Astrocyte (in vitro differentiated cells and primary cell): ENCODE results near the gene ABCG4. TPM values are rescaled to one million over a fixed set of nuclear protein-coding genes. Genes with fewer than 3 reads are reported as not detected.
"Not testable (repeated sequence)": the region's sequence is repeated elsewhere in the genome, so short reads cannot be mapped to it uniquely, and the experiment has no call there.

ENCODE experiments used
- DNase-seq: peaks from one replicate; pipeline ENCODE4 v3.0.0-alpha.2; 2010; ENCODE audit warnings: low read depth
- FAIRE-seq: peaks from 2 replicates; lab custom pipeline; 2011; peaks lifted over from hg19 to GRCh38; lab: Jason Lieb, UNC
- H2AFZ ChIP-seq: 2 replicates; pipeline ENCODE4 v1.6.0; 2012; ENCODE audit warnings: low read depth, low read length, inconsistent platforms
- H3K27ac ChIP-seq: 2 replicates; pipeline ENCODE4 v1.5.1; 2011; ENCODE audit warnings: low read depth, low read length, inconsistent platforms
- H3K27me3 ChIP-seq: 2 replicates; pipeline ENCODE4 v1.6.0; 2011; ENCODE audit warnings: low read length, inconsistent platforms; ENCODE audit not compliant: insufficient read depth
- H3K36me3 ChIP-seq: 2 replicates; pipeline ENCODE4 v1.5.1; 2011; ENCODE audit warnings: low read length, inconsistent platforms; ENCODE audit not compliant: insufficient read depth
- H3K4me1 ChIP-seq: 2 replicates; pipeline ENCODE4 v1.5.1; 2011; ENCODE audit warnings: low read length, inconsistent platforms; ENCODE audit not compliant: insufficient read depth
- H3K4me2 ChIP-seq: 2 replicates; pipeline ENCODE4 v1.6.0; 2012; ENCODE audit warnings: low read length, inconsistent platforms
- H3K4me3 ChIP-seq: 2 replicates; pipeline ENCODE4 v1.5.1; 2011; ENCODE audit warnings: low read depth, mild to moderate bottlenecking, low read length, inconsistent platforms; ENCODE audit not compliant: insufficient read depth
- H3K79me2 ChIP-seq: 2 replicates; pipeline ENCODE4 v1.6.0; 2012; ENCODE audit warnings: mild to moderate bottlenecking, low read length, inconsistent platforms; ENCODE audit not compliant: insufficient read depth
- H3K9ac ChIP-seq: 2 replicates; pipeline ENCODE4 v1.6.0; 2012; ENCODE audit warnings: mild to moderate bottlenecking, low read length, inconsistent platforms
- H3K9me3 ChIP-seq: 2 replicates; pipeline ENCODE4 v1.5.1; 2012; ENCODE audit warnings: low read depth, mild to moderate bottlenecking, low read length, inconsistent platforms; ENCODE audit not compliant: insufficient read depth
- H4K20me1 ChIP-seq: 2 replicates; pipeline ENCODE4 v1.6.0; 2012; ENCODE audit warnings: low read length, inconsistent platforms; ENCODE audit not compliant: insufficient read depth
- H3K27ac Mint-ChIP-seq: one replicate; pipeline ENCODE4 v1.8.0; 2021; ENCODE audit warnings: mild to moderate bottlenecking, mixed read lengths; ENCODE audit not compliant: unreplicated experiment
- H3K27me3 Mint-ChIP-seq: one replicate; pipeline ENCODE4 v1.8.0; 2021; ENCODE audit warnings: low read depth, mixed read lengths; ENCODE audit not compliant: unreplicated experiment
- H3K36me3 Mint-ChIP-seq: one replicate; pipeline ENCODE4 v1.8.0; 2021; ENCODE audit warnings: low read depth, mixed read lengths; ENCODE audit not compliant: unreplicated experiment
- H3K4me1 Mint-ChIP-seq: one replicate; pipeline ENCODE4 v1.8.0; 2021; ENCODE audit warnings: low read depth, mixed read lengths; ENCODE audit not compliant: unreplicated experiment
- H3K4me3 Mint-ChIP-seq: one replicate; pipeline ENCODE4 v1.8.0; 2021; ENCODE audit warnings: mild to moderate bottlenecking, moderate library complexity, mixed read lengths; ENCODE audit not compliant: unreplicated experiment
- H3K9me3 Mint-ChIP-seq: one replicate; pipeline ENCODE4 v1.8.0; 2021; ENCODE audit warnings: mild to moderate bottlenecking, mixed read lengths; ENCODE audit not compliant: unreplicated experiment
- EZH2 ChIP-seq: IDR thresholded peaks from 2 replicates; pipeline ENCODE4 v1.6.1; 2012; ENCODE audit warnings: mild to moderate bottlenecking, low read length, inconsistent platforms; ENCODE audit not compliant: insufficient read depth
- total RNA-seq: library from RNA; stranded (reverse); gene quantifications from 2 replicates; pipeline ENCODE4 v1.2.1, GENCODE V29; 2021
- TF ChIP-seq, protein P1 (sequence below): IDR thresholded peaks from 2 replicates; pipeline ENCODE4 v1.5.1; 2011; ENCODE audit warnings: low read depth, mild to moderate bottlenecking, inconsistent platforms, low read length, moderate library complexity; ENCODE audit not compliant: insufficient read depth

ABCG4 gene
- total RNA-seq, 1 donor from 2014 or later, result 1.5 TPM

DNA sequence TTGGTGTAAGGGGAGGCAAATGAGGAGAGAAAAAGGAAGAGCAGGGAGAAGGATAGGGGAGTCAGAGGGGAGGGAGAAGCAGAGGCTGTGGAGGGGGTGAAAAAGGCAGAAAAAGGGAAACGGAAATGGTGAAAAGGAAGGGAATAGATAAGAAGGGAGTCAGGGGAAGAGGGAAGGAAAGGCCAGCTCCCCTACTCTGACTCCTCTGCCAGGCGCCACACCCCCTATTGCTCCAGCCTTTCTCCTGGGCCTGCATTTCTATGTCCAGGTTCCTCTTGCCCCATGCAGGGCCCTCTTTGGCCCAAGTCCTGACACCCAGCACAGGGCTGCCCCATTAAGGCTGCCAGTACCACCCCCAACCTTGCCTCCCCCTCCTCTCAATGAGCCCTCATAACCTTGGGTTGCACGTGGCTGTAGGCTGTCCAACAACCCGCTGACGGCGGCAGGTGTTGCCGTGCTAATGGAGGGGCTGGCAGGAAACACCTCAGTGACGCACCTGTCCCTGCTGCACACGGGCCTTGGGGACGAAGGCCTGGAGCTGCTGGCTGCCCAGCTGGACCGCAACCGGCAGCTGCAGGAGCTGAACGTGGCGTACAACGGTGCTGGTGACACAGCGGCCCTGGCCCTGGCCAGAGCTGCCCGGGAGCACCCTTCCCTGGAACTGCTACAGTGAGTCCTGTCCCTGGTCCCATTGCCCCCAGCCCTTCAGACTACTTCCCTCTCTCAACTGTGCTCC lies 33.0 kb downstream of the ABCG4 start:
- no peak overlapping the region for H3K9ac ChIP-seq
- Mint-ChIP-seq H3K27me3 (peaks cover 14% of the 10 kb centered on the region), H3K4me1 (peaks cover 4% of the 10 kb centered on the region), H3K36me3 (peaks cover 9% of the 10 kb centered on the region), H3K4me3 (no peak overlapping the region), H3K27ac (no peak overlapping the region), H3K9me3 (peaks cover 2% of the 10 kb centered on the region)
- FAIRE-seq (no peak), DNase-seq (no peak)
- H3K36me3 ChIP-seq, result no peaks in the 10 kb centered on the region
- no peak for TF ChIP-seq EZH2
- TF ChIP-seq, protein P1, sequence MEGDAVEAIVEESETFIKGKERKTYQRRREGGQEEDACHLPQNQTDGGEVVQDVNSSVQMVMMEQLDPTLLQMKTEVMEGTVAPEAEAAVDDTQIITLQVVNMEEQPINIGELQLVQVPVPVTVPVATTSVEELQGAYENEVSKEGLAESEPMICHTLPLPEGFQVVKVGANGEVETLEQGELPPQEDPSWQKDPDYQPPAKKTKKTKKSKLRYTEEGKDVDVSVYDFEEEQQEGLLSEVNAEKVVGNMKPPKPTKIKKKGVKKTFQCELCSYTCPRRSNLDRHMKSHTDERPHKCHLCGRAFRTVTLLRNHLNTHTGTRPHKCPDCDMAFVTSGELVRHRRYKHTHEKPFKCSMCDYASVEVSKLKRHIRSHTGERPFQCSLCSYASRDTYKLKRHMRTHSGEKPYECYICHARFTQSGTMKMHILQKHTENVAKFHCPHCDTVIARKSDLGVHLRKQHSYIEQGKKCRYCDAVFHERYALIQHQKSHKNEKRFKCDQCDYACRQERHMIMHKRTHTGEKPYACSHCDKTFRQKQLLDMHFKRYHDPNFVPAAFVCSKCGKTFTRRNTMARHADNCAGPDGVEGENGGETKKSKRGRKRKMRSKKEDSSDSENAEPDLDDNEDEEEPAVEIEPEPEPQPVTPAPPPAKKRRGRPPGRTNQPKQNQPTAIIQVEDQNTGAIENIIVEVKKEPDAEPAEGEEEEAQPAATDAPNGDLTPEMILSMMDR, result no peak
- H3K4me2 ChIP-seq, result no peak overlapping the region
- peaks cover 4% of the 10 kb centered on the region for H3K4me1 ChIP-seq
- no peak overlapping the region for H3K27ac ChIP-seq
- H2AFZ ChIP-seq, result no peak overlapping the region
- H4K20me1 ChIP-seq, result no peaks in the 10 kb centered on the region
- no peaks in the 10 kb centered on the region for H3K79me2 ChIP-seq
- H3K4me3 ChIP-seq, result no peak overlapping the region
- H3K9me3 ChIP-seq, result no peaks in the 10 kb centered on the region
- H3K27me3 ChIP-seq, result peaks cover 4% of the 10 kb centered on the region

DNA sequence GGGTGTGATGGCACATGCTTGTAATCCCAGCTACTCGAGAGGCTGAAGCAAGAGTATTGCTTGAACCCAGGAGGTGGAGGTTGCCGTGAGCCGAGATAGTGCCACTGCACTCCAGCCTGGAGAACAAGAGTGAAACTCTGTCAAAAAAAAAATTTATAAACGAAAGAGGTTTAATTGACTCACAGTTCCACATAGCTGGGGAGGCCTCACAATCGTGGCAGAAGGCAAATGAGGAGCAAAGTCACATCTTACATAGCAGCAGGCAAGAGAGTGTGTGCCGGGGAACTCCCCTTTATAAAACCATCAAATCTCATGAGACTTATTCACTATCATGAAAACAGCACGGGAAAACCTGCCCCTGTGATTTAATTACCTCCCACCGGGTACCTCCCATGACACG lies 35.5 kb downstream of the ABCG4 start:
- not testable (repeated sequence) for H3K36me3 Mint-ChIP-seq, FAIRE-seq, H3K27ac Mint-ChIP-seq

DNA sequence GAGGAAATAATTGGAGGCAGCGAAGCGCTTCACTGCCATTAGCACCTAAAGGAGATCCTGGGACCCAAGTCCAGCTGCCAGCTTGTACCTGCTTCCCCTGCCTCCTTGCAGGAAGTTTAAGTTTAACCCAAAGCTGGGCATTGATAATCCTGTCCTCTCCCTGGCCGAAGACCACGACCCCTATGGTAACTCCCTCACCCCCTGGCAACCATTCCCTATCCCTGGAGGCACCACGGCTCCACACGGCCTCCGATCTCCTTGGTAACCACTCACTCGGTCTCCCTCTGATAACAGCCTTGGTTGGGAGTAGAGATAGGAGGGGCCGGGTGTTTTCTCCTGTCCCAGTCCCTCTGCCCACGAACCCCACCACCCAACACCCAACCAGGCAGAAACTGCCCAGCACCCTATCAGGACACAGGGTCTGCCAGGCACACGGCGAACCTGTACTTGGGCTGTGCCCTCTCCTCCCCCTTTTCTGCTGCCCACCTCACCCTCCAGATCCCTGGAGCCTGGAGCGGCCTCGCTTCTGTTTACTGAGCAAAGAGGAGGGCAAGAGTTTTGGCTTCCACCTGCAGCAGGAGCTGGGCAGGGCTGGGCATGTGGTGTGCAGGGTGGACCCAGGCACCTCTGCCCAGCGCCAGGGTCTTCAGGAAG lies 37.3 kb downstream of the ABCG4 start:
- DNase-seq, result no peak
- H3K4me1 Mint-ChIP-seq, result no peaks in the 10 kb centered on the region
- Histone ChIP-seq H3K9ac (no peak overlapping the region), H4K20me1 (no peaks in the 10 kb centered on the region), H3K9me3 (no peaks in the 10 kb centered on the region), H3K27ac (no peak overlapping the region), H3K4me2 (no peak overlapping the region), H3K4me1 (no peaks in the 10 kb centered on the region), H3K4me3 (no peak overlapping the region), H3K27me3 (peaks cover 4% of the 10 kb centered on the region), H3K36me3 (no peaks in the 10 kb centered on the region), H2AFZ (no peak overlapping the region), H3K79me2 (no peaks in the 10 kb centered on the region)
- H3K27me3 Mint-ChIP-seq, result peaks cover 27% of the 10 kb centered on the region
- no peaks in the 10 kb centered on the region for H3K9me3 Mint-ChIP-seq
- no peak overlapping the region for H3K4me3 Mint-ChIP-seq
- no peak overlapping the region for H3K27ac Mint-ChIP-seq
- peaks cover 5% of the 10 kb centered on the region for H3K36me3 Mint-ChIP-seq
- TF ChIP-seq EZH2, result no peak
- TF ChIP-seq, protein P1, result no peak
- FAIRE-seq, result no peak

More for the DNA sequence above, 35.5 kb downstream of the ABCG4 start:
- not testable (repeated sequence) for DNase-seq, H3K36me3 ChIP-seq, H4K20me1 ChIP-seq, H3K4me3 ChIP-seq, H3K4me3 Mint-ChIP-seq, H2AFZ ChIP-seq, H3K9ac ChIP-seq, H3K27ac ChIP-seq, H3K27me3 ChIP-seq, H3K79me2 ChIP-seq, H3K4me1 ChIP-seq, H3K9me3 Mint-ChIP-seq, H3K4me1 Mint-ChIP-seq, H3K9me3 ChIP-seq, H3K4me2 ChIP-seq
- peaks cover 22% of the 10 kb centered on the region for H3K27me3 Mint-ChIP-seq
